ACC112 (cell line): ENCODE data around the gene ABLIM1.

Source experiments
- H2AFZ ChIP-seq: fragments of 200-600 bp; sonication (generic); one replicate; pipeline ENCODE4 v1.6.0; 2017; ENCODE audit warnings: antibody characterized with exemption, low read length; ENCODE audit not compliant: unreplicated experiment
- H3K27ac ChIP-seq: fragments of 200-600 bp; sonication (generic); 2 replicates; pipeline ENCODE4 v1.5.1; 2014; ENCODE audit warnings: low read depth, mild to moderate bottlenecking, antibody characterized with exemption, low read length, moderate library complexity
- H3K27me3 ChIP-seq: fragments of 200-600 bp; sonication (generic); 2 replicates; pipeline ENCODE4 v1.6.1; 2014; ENCODE audit warnings: mild to moderate bottlenecking, antibody characterized with exemption, low read length, moderate library complexity, mixed read lengths; ENCODE audit not compliant: insufficient read depth
- H3K36me3 ChIP-seq: fragments of 200-600 bp; sonication (generic); 2 replicates; pipeline ENCODE4 v1.6.1; 2016; ENCODE audit warnings: mild to moderate bottlenecking, antibody characterized with exemption, low read length, moderate library complexity, mixed read lengths; ENCODE audit not compliant: insufficient read depth
- H3K4me1 ChIP-seq: fragments of 200-600 bp; sonication (generic); one replicate; pipeline ENCODE4 v1.6.1; 2016; ENCODE audit warnings: low read length, mixed read lengths; ENCODE audit not compliant: insufficient read depth, unreplicated experiment, control insufficient read depth
- H3K4me3 ChIP-seq: fragments of 200-600 bp; sonication (generic); 2 replicates; pipeline ENCODE4 v1.5.1; 2014; ENCODE audit warnings: mild to moderate bottlenecking, low read depth, low read length
- H3K79me2 ChIP-seq: fragments of 200-600 bp; sonication (generic); one replicate; pipeline ENCODE4 v1.6.0; 2016; ENCODE audit warnings: low read length; ENCODE audit not compliant: control insufficient read depth, unreplicated experiment, insufficient read depth

The ABLIM1 gene

GRCh38 chr10:114662646-114663217 lies 4.7 kb upstream of the ABLIM1 start:
- Histone ChIP-seq H3K4me1 (no peaks in the 10 kb centered on the region), H3K27me3 (peaks cover 21% of the 10 kb centered on the region; the same call in 1 of the 2 replicates), H3K4me3 (no peak overlapping the region), H3K36me3 (no peaks in the 10 kb centered on the region), H2AFZ (no peak overlapping the region), H3K27ac (no peak overlapping the region), H3K79me2 (no peaks in the 10 kb centered on the region)

- no peaks in the 10 kb centered on the region for H3K36me3 ChIP-seq
- H2AFZ ChIP-seq: no peak overlapping the region
- H3K27me3 ChIP-seq: peaks cover 21% of the 10 kb centered on the region; the same call in 1 of the 2 replicates
- H3K27ac ChIP-seq: no peak overlapping the region
- no peak overlapping the region for H3K4me3 ChIP-seq
- H3K79me2 ChIP-seq: no peaks in the 10 kb centered on the region
- no peaks in the 10 kb centered on the region for H3K4me1 ChIP-seq
Observed at GRCh38 chr10:114661212-114661880, 3.3 kb upstream of the ABLIM1 start.

- Histone ChIP-seq H3K27me3 (0 out of 2 replicates have a peak, but pooled peaks cover 5% of the 10 kb centered on the region), H3K4me3 (no peak overlapping the region), H3K36me3 (no peaks in the 10 kb centered on the region), H3K27ac (no peak overlapping the region), H3K79me2 (no peaks in the 10 kb centered on the region), H3K4me1 (no peaks in the 10 kb centered on the region), H2AFZ (no peak overlapping the region)
Observed at GRCh38 chr10:114655671-114656070, 2.4 kb downstream of the ABLIM1 start.

- Histone ChIP-seq H3K27me3 (0 out of 2 replicates have a peak, but pooled peaks cover under 1% of the 10 kb centered on the region), H2AFZ (no peak overlapping the region), H3K27ac (no peak overlapping the region), H3K79me2 (no peaks in the 10 kb centered on the region), H3K4me1 (no peaks in the 10 kb centered on the region), H3K4me3 (no peak overlapping the region), H3K36me3 (no peaks in the 10 kb centered on the region)
Observed at GRCh38 chr10:114654822-114655575, 3.1 kb downstream of the ABLIM1 start.

- Histone ChIP-seq H3K27ac (no peak overlapping the region), H3K27me3 (no peaks in the 10 kb centered on the region), H3K4me1 (peaks cover under 1% of the 10 kb centered on the region), H2AFZ (no peak overlapping the region), H3K79me2 (no peaks in the 10 kb centered on the region), H3K4me3 (no peak overlapping the region), H3K36me3 (no peaks in the 10 kb centered on the region)
Observed at GRCh38 chr10:114653926-114654325, 4.1 kb downstream of the ABLIM1 start.

GRCh38 chr10:114652402-114653368 lies 5.4 kb downstream of the ABLIM1 start:
- Histone ChIP-seq H3K4me1 (peaks cover 13% of the 10 kb centered on the region), H3K27me3 (no peaks in the 10 kb centered on the region), H3K4me3 (no peak overlapping the region), H2AFZ (no peak overlapping the region), H3K27ac (no peak overlapping the region), H3K79me2 (no peaks in the 10 kb centered on the region), H3K36me3 (no peaks in the 10 kb centered on the region)

- Histone ChIP-seq H2AFZ (no peak overlapping the region), H3K27ac (no peak overlapping the region), H3K4me3 (no peak overlapping the region), H3K36me3 (no peaks in the 10 kb centered on the region), H3K79me2 (no peaks in the 10 kb centered on the region), H3K27me3 (no peaks in the 10 kb centered on the region), H3K4me1 (peaks cover 24% of the 10 kb centered on the region)
Observed at GRCh38 chr10:114650831-114651230, 7.2 kb downstream of the ABLIM1 start.

- peaks cover 30% of the 10 kb centered on the region for H3K4me1 ChIP-seq
- H3K27ac ChIP-seq: no peak overlapping the region
- no peaks in the 10 kb centered on the region for H3K36me3 ChIP-seq
- H3K4me3 ChIP-seq: no peak overlapping the region
- no peak overlapping the region for H2AFZ ChIP-seq
- no peaks in the 10 kb centered on the region for H3K79me2 ChIP-seq
- no peaks in the 10 kb centered on the region for H3K27me3 ChIP-seq
Observed at GRCh38 chr10:114650266-114650665, 7.8 kb downstream of the ABLIM1 start.

- H3K27ac ChIP-seq: no peak overlapping the region
- H3K36me3 ChIP-seq: no peaks in the 10 kb centered on the region
- H2AFZ ChIP-seq: no peak overlapping the region
- no peak overlapping the region for H3K4me3 ChIP-seq
- no peaks in the 10 kb centered on the region for H3K27me3 ChIP-seq
- H3K4me1 ChIP-seq: peaks cover 34% of the 10 kb centered on the region
- H3K79me2 ChIP-seq: no peaks in the 10 kb centered on the region
Observed at GRCh38 chr10:114649217-114649903, 8.7 kb downstream of the ABLIM1 start.

GRCh38 chr10:114648368-114648767 lies 9.7 kb downstream of the ABLIM1 start:
- H3K27ac ChIP-seq: no peak overlapping the region
- no peak overlapping the region for H3K4me3 ChIP-seq
- no peaks in the 10 kb centered on the region for H3K27me3 ChIP-seq
- H3K4me1 ChIP-seq: peaks cover 34% of the 10 kb centered on the region
- H3K36me3 ChIP-seq: no peaks in the 10 kb centered on the region
- no peaks in the 10 kb centered on the region for H3K79me2 ChIP-seq
- no peak overlapping the region for H2AFZ ChIP-seq
